ENCODE results near the gene FBXO41. TPM values are rescaled to one million over a fixed set of nuclear protein-coding genes. Genes with fewer than 3 reads are reported as not detected.
A peak's percentile ranks its signal among the peaks of the same experiment; 100 is the strongest.

Gene FBXO41
- total RNA-seq: 1 to 10 TPM; 3.3 to 4.7 TPM
- 1 to 10 TPM in 1 of 2 donors, under 1 TPM in 1; 0.25 to 1.2 TPM for polyA plus RNA-seq
- long read RNA-seq, donor 1, partial matches to known transcripts: 0 of 1 reads
- long read RNA-seq, donor 1, other reads (novel, unspliced or antisense): 1 of 1 reads
- long read RNA-seq, donor 2: 0 reads

- WGBS, 2 donors: 1 to 2% methylated on average over 52 to 69 of the region's 69 CpGs
- intact Hi-C loops (cut with DNase I): no loop called here
- no peak within 1 kb of the TSS for H3K27ac ChIP-seq (ENCODE audit: low read depth in 1 of 2, low read length in 2 of 2)
- DNase-seq (no peak), ATAC-seq (ENCODE audit: low FRiP score) (peak; percentile 42)
- peaks cover 1% of the 10 kb centered on the region for H3K9me3 ChIP-seq (ENCODE audit: control insufficient read depth, low read length)
- H3K27me3 ChIP-seq (ENCODE audit: control insufficient read depth in 1 of 2, insufficient read depth in 2 of 2, low read length in 1 of 2): no peaks in the 10 kb centered on the region
- H3K36me3 ChIP-seq (ENCODE audit: control insufficient read depth in 1 of 2, insufficient read depth in 2 of 2, low read length in 1 of 2): no peaks in the 10 kb centered on the region
- H3K4me3 ChIP-seq (ENCODE audit: low read length in 2 of 2): peak within 1 kb of the TSS; percentile 2 to 56
- H3K4me1 ChIP-seq (ENCODE audit: control insufficient read depth in 1 of 2, insufficient read depth in 2 of 2, low read length in 2 of 2): no peaks in the 10 kb centered on the region
Observed at GRCh38 chr2:73284296-73285158, at the start of gene FBXO41. FBXO41 (minus strand) TSS chr2:73284478; CDS start chr2:73269630, 14,848 bp downstream.

DNA sequence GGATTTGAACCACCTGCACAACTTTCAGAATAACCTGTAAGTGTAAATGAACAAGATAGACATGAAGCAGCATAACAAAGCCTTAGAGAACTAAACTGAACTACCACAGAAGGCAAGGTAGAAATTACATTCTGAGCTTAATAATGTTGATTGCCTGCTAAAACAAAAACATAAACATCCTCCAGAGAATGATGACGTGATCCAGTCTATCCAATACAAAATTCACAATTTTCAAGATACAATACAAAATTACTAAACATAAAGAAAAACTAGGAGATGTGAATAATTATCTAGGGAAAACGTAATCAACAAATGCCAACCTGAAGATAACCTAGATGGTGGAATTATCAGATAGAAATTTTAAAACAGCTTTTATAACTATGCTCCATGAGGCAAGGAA is 49.8 kb upstream of the FBXO41 start:
- Histone ChIP-seq H3K27ac (ENCODE audit: low read depth in 1 of 2, low read length in 2 of 2) (no peak overlapping the region), H3K27me3 (ENCODE audit: control insufficient read depth in 1 of 2, insufficient read depth in 2 of 2, low read length in 1 of 2) (no peaks in the 10 kb centered on the region), H3K4me1 (ENCODE audit: control insufficient read depth in 1 of 2, insufficient read depth in 2 of 2, low read length in 2 of 2) (no peaks in the 10 kb centered on the region), H3K36me3 (ENCODE audit: control insufficient read depth in 1 of 2, insufficient read depth in 2 of 2, low read length in 1 of 2) (no peaks in the 10 kb centered on the region), H3K9me3 (ENCODE audit: control insufficient read depth, low read length) (peaks cover 3% of the 10 kb centered on the region), H3K4me3 (ENCODE audit: low read length in 2 of 2) (no peak overlapping the region)
- intact Hi-C loops (cut with DNase I): no loop called here
- no peak for ATAC-seq (ENCODE audit: low FRiP score)
- WGBS, 2 donors: 62 to 66% methylated on average over 2 of the region's 2 CpGs
- no peak for DNase-seq

- ATAC-seq (ENCODE audit: low FRiP score): no peak
- no peaks in the 10 kb centered on the region for H3K36me3 ChIP-seq (ENCODE audit: control insufficient read depth in 1 of 2, insufficient read depth in 2 of 2, low read length in 1 of 2)
Observed at GRCh38 chr2:73333564-73333963, 49.3 kb upstream of the FBXO41 start.

DNA sequence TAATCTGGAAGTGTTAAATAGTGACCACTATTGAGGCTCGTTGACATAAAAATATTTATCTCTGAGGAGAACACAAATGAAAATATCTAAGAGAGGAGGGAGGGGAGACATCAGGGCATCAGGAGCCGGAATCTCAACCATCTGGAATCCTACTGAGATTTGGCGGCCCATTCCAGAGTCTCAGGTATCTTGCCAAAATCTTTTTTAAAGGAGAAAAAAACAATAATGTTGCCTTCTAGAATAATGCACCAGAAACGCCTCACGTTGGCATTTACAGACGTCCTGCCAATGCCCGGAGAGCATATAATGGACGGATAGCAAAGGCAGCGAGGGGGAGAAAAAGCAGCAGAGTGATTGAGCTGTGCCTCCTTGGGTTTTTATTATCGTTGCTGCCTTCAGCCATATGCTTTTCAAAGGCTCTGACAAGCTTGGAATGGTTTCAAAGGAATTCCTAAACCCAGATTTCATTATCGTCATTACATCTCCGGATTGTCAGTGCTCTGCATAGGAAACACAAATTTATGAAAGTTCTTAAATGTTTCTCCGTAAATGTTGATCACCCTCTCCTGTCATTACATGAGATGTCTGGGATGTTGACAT is 39.9 kb upstream of the FBXO41 start:
- Histone ChIP-seq H3K27ac (ENCODE audit: low read depth in 1 of 2, low read length in 2 of 2) (no peak overlapping the region), H3K9me3 (ENCODE audit: control insufficient read depth, low read length) (no peaks in the 10 kb centered on the region), H3K36me3 (ENCODE audit: control insufficient read depth in 1 of 2, insufficient read depth in 2 of 2, low read length in 1 of 2) (no peaks in the 10 kb centered on the region), H3K4me1 (ENCODE audit: control insufficient read depth in 1 of 2, insufficient read depth in 2 of 2, low read length in 2 of 2) (no peaks in the 10 kb centered on the region), H3K27me3 (ENCODE audit: control insufficient read depth in 1 of 2, insufficient read depth in 2 of 2, low read length in 1 of 2) (no peaks in the 10 kb centered on the region), H3K4me3 (ENCODE audit: low read length in 2 of 2) (no peak overlapping the region)
- DNase-seq: no peak
- intact Hi-C loops (cut with DNase I): no loop called here
- no peak for ATAC-seq (ENCODE audit: low FRiP score)
- WGBS, 2 donors: 32 to 37% methylated on average over 13 of the region's 13 CpGs

More at GRCh38 chr2:73333564-73333963, 49.3 kb upstream of the FBXO41 start:
- no peak for DNase-seq
- Histone ChIP-seq H3K27ac (ENCODE audit: low read depth in 1 of 2, low read length in 2 of 2) (no peak overlapping the region), H3K27me3 (ENCODE audit: control insufficient read depth in 1 of 2, insufficient read depth in 2 of 2, low read length in 1 of 2) (no peaks in the 10 kb centered on the region), H3K4me1 (ENCODE audit: control insufficient read depth in 1 of 2, insufficient read depth in 2 of 2, low read length in 2 of 2) (no peaks in the 10 kb centered on the region), H3K9me3 (ENCODE audit: control insufficient read depth, low read length) (peaks cover 3% of the 10 kb centered on the region), H3K4me3 (ENCODE audit: low read length in 2 of 2) (no peak overlapping the region)
- intact Hi-C loops (cut with DNase I): no loop called here

DNA sequence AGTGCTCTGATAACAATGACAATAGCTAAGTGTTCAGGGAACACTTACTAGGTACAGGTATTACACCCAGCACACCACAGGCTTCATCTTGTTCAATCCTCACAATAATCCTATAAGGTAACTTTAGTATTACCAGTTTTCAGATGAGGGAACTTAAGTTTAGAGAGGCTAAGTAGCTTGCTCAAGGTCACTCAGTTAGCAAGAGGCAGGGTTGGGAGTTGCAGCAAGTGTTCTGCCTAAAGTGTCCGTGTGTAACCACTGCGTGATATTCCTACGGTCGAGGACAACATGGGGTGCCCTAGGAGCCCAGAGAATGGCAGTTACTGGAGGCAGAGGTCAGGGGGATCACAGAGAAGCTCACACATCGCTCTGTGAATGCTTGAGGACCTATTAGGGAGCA is 39.3 kb upstream of the FBXO41 start:
- DNase-seq: no peak
- Histone ChIP-seq H3K9me3 (ENCODE audit: control insufficient read depth, low read length) (no peaks in the 10 kb centered on the region), H3K36me3 (ENCODE audit: control insufficient read depth in 1 of 2, insufficient read depth in 2 of 2, low read length in 1 of 2) (no peaks in the 10 kb centered on the region), H3K4me3 (ENCODE audit: low read length in 2 of 2) (no peak overlapping the region), H3K27me3 (ENCODE audit: control insufficient read depth in 1 of 2, insufficient read depth in 2 of 2, low read length in 1 of 2) (no peaks in the 10 kb centered on the region), H3K4me1 (ENCODE audit: control insufficient read depth in 1 of 2, insufficient read depth in 2 of 2, low read length in 2 of 2) (no peaks in the 10 kb centered on the region), H3K27ac (ENCODE audit: low read depth in 1 of 2, low read length in 2 of 2) (no peak overlapping the region)
- intact Hi-C loops (cut with DNase I): no loop called here
- 69 to 70% methylated on average over 5 of the region's 5 CpGs for WGBS, 2 donors
- no peak for ATAC-seq (ENCODE audit: low FRiP score)

DNA sequence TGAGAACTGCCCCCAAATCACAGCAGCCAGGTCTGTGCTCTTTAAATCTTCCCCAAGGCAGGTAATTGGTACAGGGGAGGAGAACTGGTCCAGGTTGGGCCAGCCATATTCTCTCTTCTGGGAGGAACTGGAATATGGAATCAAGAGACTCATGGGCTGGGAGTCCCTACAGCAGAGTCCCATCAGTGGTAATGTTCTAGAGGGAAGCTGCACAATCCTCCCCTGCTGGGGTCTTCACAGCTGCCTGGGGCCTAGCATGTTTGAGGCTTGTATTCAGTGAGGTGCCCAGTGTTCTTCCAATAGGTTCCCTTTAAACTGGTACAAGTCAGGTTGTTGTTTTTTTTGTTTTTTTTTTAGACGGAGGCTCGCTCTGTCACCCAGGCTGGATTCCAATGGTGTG is 30.2 kb upstream of the FBXO41 start:
- Histone ChIP-seq H3K9me3 (ENCODE audit: control insufficient read depth, low read length) (no peaks in the 10 kb centered on the region), H3K4me1 (ENCODE audit: control insufficient read depth in 1 of 2, insufficient read depth in 2 of 2, low read length in 2 of 2) (no peaks in the 10 kb centered on the region), H3K4me3 (ENCODE audit: low read length in 2 of 2) (no peak overlapping the region), H3K27ac (ENCODE audit: low read depth in 1 of 2, low read length in 2 of 2) (no peak overlapping the region), H3K36me3 (ENCODE audit: control insufficient read depth in 1 of 2, insufficient read depth in 2 of 2, low read length in 1 of 2) (no peaks in the 10 kb centered on the region), H3K27me3 (ENCODE audit: control insufficient read depth in 1 of 2, insufficient read depth in 2 of 2, low read length in 1 of 2) (no peaks in the 10 kb centered on the region)
- DNase-seq (no peak), ATAC-seq (ENCODE audit: low FRiP score) (no peak)
- 78 to 79% methylated on average over 2 of the region's 2 CpGs for WGBS, 2 donors
- intact Hi-C loops (cut with DNase I): no loop called here

DNA sequence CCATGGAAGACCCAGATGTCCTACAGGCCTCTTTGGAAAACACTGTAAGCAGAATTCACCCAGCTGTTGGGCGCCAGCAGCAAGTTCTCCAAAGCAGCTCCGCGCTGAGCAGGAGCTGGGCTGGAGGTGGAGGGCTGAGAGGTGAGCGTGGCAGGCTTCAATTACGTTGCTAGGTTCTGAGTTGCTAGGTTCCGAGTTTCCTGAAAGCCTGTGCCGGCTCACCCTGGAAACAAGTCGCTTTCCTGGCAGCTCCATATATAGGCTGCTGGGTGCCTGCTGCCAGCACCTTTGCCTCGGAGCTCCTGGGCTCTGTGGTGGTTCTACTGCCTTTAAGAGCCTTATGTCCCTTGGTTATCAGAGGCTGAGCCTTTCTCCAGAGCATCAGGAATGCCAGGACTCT is 23.4 kb upstream of the FBXO41 start:
- ATAC-seq (ENCODE audit: low FRiP score) (no peak), DNase-seq (no peak)
- intact Hi-C loops (cut with DNase I): no loop called here
- H3K36me3 ChIP-seq (ENCODE audit: control insufficient read depth in 1 of 2, insufficient read depth in 2 of 2, low read length in 1 of 2): no peaks in the 10 kb centered on the region
- H3K4me1 ChIP-seq (ENCODE audit: control insufficient read depth in 1 of 2, insufficient read depth in 2 of 2, low read length in 2 of 2): no peaks in the 10 kb centered on the region
- H3K4me3 ChIP-seq (ENCODE audit: low read length in 2 of 2): no peak overlapping the region
- WGBS, 2 donors: 67 to 75% methylated on average over 9 of the region's 9 CpGs
- no peaks in the 10 kb centered on the region for H3K9me3 ChIP-seq (ENCODE audit: control insufficient read depth, low read length)
- H3K27ac ChIP-seq (ENCODE audit: low read depth in 1 of 2, low read length in 2 of 2): no peak overlapping the region
- peaks cover 0 to 4% of the 10 kb centered on the region in 2 donors for H3K27me3 ChIP-seq (ENCODE audit: control insufficient read depth in 1 of 2, insufficient read depth in 2 of 2, low read length in 1 of 2)

DNA sequence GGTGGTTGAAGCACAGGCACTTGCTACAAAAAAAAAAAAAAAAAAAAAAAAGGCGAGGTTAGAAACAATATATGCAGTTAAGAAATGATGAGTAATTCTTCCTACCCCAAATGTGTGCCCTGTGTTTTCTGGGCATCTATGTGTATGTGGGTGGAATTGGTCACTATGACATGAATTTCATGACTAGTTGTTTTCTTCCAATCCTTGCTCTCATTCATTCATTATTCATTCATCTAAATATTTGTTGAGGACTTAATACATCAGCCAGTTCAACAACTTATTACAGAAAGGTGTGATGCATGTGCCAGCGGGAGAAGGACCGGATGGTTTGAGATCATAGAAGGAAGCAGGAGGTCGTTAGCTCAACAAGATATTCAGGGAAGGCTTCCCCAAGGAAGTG is 17.4 kb upstream of the FBXO41 start:
- intact Hi-C loops (cut with DNase I): no loop called here
- Histone ChIP-seq H3K9me3 (ENCODE audit: control insufficient read depth, low read length) (peaks cover 2% of the 10 kb centered on the region), H3K4me3 (ENCODE audit: low read length in 2 of 2) (no peak overlapping the region), H3K27ac (ENCODE audit: low read depth in 1 of 2, low read length in 2 of 2) (no peak overlapping the region), H3K4me1 (ENCODE audit: control insufficient read depth in 1 of 2, insufficient read depth in 2 of 2, low read length in 2 of 2) (no peaks in the 10 kb centered on the region), H3K27me3 (ENCODE audit: control insufficient read depth in 1 of 2, insufficient read depth in 2 of 2, low read length in 1 of 2) (peaks cover 0 to 6% of the 10 kb centered on the region in 2 donors), H3K36me3 (ENCODE audit: control insufficient read depth in 1 of 2, insufficient read depth in 2 of 2, low read length in 1 of 2) (no peaks in the 10 kb centered on the region)
- ATAC-seq (ENCODE audit: low FRiP score): no peak
- WGBS, 2 donors: 72 to 74% methylated on average over 4 of the region's 4 CpGs
- no peak for DNase-seq

GRCh38 chr2:73300926-73301325 is 16.6 kb upstream of the FBXO41 start:
- Histone ChIP-seq H3K4me1 (ENCODE audit: control insufficient read depth in 1 of 2, insufficient read depth in 2 of 2, low read length in 2 of 2) (no peaks in the 10 kb centered on the region), H3K27me3 (ENCODE audit: control insufficient read depth in 1 of 2, insufficient read depth in 2 of 2, low read length in 1 of 2) (peaks cover 0 to 4% of the 10 kb centered on the region in 2 donors), H3K4me3 (ENCODE audit: low read length in 2 of 2) (no peak overlapping the region), H3K36me3 (ENCODE audit: control insufficient read depth in 1 of 2, insufficient read depth in 2 of 2, low read length in 1 of 2) (no peaks in the 10 kb centered on the region), H3K9me3 (ENCODE audit: control insufficient read depth, low read length) (peaks cover 2% of the 10 kb centered on the region), H3K27ac (ENCODE audit: low read depth in 1 of 2, low read length in 2 of 2) (no peak overlapping the region)
- DNase-seq: no peak
- no peak for ATAC-seq (ENCODE audit: low FRiP score)
- intact Hi-C loops (cut with DNase I): no loop called here
- WGBS, 2 donors: 71 to 84% methylated on average over 3 of the region's 3 CpGs

Measured in aorta (tissue), 5 donors.